Parathyroid adenoma (tissue), 2 donors: ENCODE results near the gene BCO1.

Experiments used
- H2AFZ ChIP-seq: fragments of 300-600 bp; sonication (generic); one replicate; pipeline ENCODE4 v1.7.0; 2017; ENCODE audit warnings: antibody characterized with exemption, mild to moderate bottlenecking
- H3K27ac ChIP-seq: fragments of 300-600 bp; sonication (generic); one replicate; pipeline ENCODE4 v1.7.0; 2017
- H3K27me3 ChIP-seq: fragments of 300-600 bp; sonication (generic); one replicate; pipeline ENCODE4 v1.7.0; 2017; ENCODE audit warnings: low read length; ENCODE audit not compliant: control insufficient read depth, insufficient read depth
- H3K36me3 ChIP-seq: fragments of 300-600 bp; sonication (generic); one replicate; pipeline ENCODE4 v1.7.0; 2017; ENCODE audit warnings: low read length; ENCODE audit not compliant: control insufficient read depth, insufficient read depth
- H3K4me1 ChIP-seq: fragments of 300-600 bp; sonication (generic); one replicate; pipeline ENCODE4 v1.7.0; 2017; ENCODE audit warnings: control low read depth
- H3K4me2 ChIP-seq: fragments of 300-600 bp; sonication (generic); one replicate; pipeline ENCODE4 v1.7.0; 2017; ENCODE audit warnings: low read length
- H3K4me3 ChIP-seq: fragments of 300-600 bp; sonication (generic); one replicate; pipeline ENCODE4 v1.7.0; 2017; ENCODE audit warnings: low read depth, low read length
- H3K79me2 ChIP-seq: fragments of 300-600 bp; sonication (generic); one replicate; pipeline ENCODE4 v1.7.0; 2017; ENCODE audit warnings: control low read depth
- H3K9ac ChIP-seq: fragments of 300-600 bp; sonication (generic); one replicate; pipeline ENCODE4 v1.7.0; 2017; ENCODE audit warnings: mild to moderate bottlenecking
- H3K9me3 ChIP-seq: fragments of 300-600 bp; sonication (generic); one replicate; pipeline ENCODE4 v1.7.0; 2017; ENCODE audit warnings: low read length; ENCODE audit not compliant: control insufficient read depth
- TF ChIP-seq, protein P1 (sequence below): fragments of 300-600 bp; sonication (generic); IDR thresholded peaks from one replicate; pipeline ENCODE4 v1.7.0; 2017; ENCODE audit warnings: antibody characterized with exemption, mild to moderate bottlenecking
- donor health status: primary hyperparathyroidism.

Gene BCO1

DNA sequence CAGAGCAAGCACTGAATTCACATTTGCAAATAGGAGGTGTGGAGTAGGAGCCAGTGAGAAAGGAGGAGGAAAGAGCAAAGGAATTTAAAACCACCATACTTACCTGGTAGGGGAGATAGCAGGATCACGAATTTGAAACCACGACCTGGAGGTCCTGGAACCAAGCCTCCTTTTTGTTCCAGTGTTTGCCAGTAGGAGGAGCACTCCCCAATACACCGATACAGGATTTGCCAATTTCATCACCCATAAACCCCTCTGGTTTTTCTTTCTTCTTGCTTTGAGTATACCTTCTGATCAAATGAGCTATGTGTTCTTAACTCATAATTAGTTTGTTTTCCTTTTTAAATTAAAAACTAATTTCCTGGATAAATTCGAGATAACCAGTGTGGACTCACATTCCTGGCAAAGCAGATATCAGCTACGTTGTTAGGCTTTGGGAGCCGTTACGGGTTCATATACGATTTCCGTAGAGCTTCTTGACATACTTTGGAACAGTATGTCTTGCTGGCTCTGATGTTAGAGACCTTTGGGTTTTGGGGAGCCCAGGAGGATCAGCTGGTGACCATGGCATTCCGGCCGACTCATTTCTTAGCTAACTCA, 22.7 kb downstream of the BCO1 start:
- Histone ChIP-seq H3K4me3 (no peak overlapping the region), H3K9ac (no peak overlapping the region), H3K9me3 (no peaks in the 10 kb centered on the region), H3K27ac (no peak overlapping the region), H3K4me1 (no peaks in the 10 kb centered on the region), H2AFZ (no peak overlapping the region), H3K36me3 (no peaks in the 10 kb centered on the region), H3K27me3 (no peaks in the 10 kb centered on the region), H3K4me2 (no peak overlapping the region), H3K79me2 (no peaks in the 10 kb centered on the region)
- TF ChIP-seq, protein P1, sequence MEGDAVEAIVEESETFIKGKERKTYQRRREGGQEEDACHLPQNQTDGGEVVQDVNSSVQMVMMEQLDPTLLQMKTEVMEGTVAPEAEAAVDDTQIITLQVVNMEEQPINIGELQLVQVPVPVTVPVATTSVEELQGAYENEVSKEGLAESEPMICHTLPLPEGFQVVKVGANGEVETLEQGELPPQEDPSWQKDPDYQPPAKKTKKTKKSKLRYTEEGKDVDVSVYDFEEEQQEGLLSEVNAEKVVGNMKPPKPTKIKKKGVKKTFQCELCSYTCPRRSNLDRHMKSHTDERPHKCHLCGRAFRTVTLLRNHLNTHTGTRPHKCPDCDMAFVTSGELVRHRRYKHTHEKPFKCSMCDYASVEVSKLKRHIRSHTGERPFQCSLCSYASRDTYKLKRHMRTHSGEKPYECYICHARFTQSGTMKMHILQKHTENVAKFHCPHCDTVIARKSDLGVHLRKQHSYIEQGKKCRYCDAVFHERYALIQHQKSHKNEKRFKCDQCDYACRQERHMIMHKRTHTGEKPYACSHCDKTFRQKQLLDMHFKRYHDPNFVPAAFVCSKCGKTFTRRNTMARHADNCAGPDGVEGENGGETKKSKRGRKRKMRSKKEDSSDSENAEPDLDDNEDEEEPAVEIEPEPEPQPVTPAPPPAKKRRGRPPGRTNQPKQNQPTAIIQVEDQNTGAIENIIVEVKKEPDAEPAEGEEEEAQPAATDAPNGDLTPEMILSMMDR = peak; percentile 19

- no peaks in the 10 kb centered on the region for H3K4me1 ChIP-seq
- H3K27ac ChIP-seq = no peak overlapping the region
- no peaks in the 10 kb centered on the region for H3K79me2 ChIP-seq
- H3K27me3 ChIP-seq = no peaks in the 10 kb centered on the region
- H3K36me3 ChIP-seq = no peaks in the 10 kb centered on the region
- H3K9me3 ChIP-seq = no peaks in the 10 kb centered on the region
- H3K4me3 ChIP-seq = no peak overlapping the region
- TF ChIP-seq, protein P1 = no peak
- H3K9ac ChIP-seq = no peak overlapping the region
- no peak overlapping the region for H2AFZ ChIP-seq
- H3K4me2 ChIP-seq = no peak overlapping the region
These were observed 25.2 kb downstream of the BCO1 start for GRCh38 chr16:81263470-81264220.

DNA sequence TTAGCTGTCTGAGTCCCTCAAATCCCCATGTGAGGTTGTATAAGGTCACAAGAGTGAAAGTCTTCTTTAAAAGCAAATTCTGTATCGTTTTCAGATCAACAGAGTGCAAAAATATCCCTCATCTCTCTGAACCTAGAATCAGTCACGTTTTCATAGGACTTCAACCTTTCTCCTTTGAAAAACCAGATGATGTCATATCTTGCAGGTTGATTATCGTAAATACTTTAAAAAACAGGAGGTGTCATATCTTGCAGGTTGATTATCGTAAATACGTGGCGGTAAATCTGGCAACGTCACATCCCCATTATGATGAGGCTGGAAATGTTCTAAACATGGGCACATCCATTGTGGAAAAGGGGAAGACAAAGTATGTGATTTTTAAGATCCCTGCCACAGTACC, 25.9 kb downstream of the BCO1 start:
- no peaks in the 10 kb centered on the region for H3K9me3 ChIP-seq
- H3K9ac ChIP-seq = no peak overlapping the region
- H3K27ac ChIP-seq = no peak overlapping the region
- TF ChIP-seq, protein P1 = no peak
- no peaks in the 10 kb centered on the region for H3K27me3 ChIP-seq
- H2AFZ ChIP-seq = no peak overlapping the region
- H3K4me1 ChIP-seq = no peaks in the 10 kb centered on the region
- no peak overlapping the region for H3K4me3 ChIP-seq
- H3K79me2 ChIP-seq = no peaks in the 10 kb centered on the region
- no peak overlapping the region for H3K4me2 ChIP-seq
- H3K36me3 ChIP-seq = no peaks in the 10 kb centered on the region

- Histone ChIP-seq H3K9ac (no peak overlapping the region), H3K36me3 (no peaks in the 10 kb centered on the region), H3K9me3 (no peaks in the 10 kb centered on the region), H3K4me1 (no peaks in the 10 kb centered on the region), H3K27me3 (no peaks in the 10 kb centered on the region), H3K4me3 (no peak overlapping the region), H3K27ac (no peak overlapping the region), H3K79me2 (no peaks in the 10 kb centered on the region), H3K4me2 (no peak overlapping the region), H2AFZ (no peak overlapping the region)
- TF ChIP-seq, protein P1 = no peak
These were observed 26.6 kb downstream of the BCO1 start for GRCh38 chr16:81265052-81265451.
